ENCODE measurements around the gene PPM1E. TPM values are rescaled to one million over a fixed set of nuclear protein-coding genes. Genes with fewer than 3 reads are reported as not detected.

PPM1E gene
- total RNA-seq, 1 experiment from 2014 or later = 2.9 TPM

GRCh38 chr17:58734811-58735210 lies 20.8 kb upstream of the PPM1E start:
- POLR2A ChIA-PET = no interaction called here
- peaks cover 4% of the 10 kb centered on the region; the same call in 1 of the 2 replicates for H3K4me1 ChIP-seq (ENCODE audit: control insufficient read depth, insufficient read depth, low read length)
- intact Hi-C loops (cut with micrococcal nuclease; ENCODE audit: unreplicated experiment) = no loop called here
- DNase-seq (ENCODE audit: low read depth, low spot score) = no peak
- no peaks in the 10 kb centered on the region for H3K9me3 ChIP-seq (ENCODE audit: control insufficient read depth, insufficient read depth, low read depth, low read length)
- no TSS peak for BruUV-seq (replicated peaks)
- no peak overlapping the region for H3K4me3 ChIP-seq (ENCODE audit: low read depth in 2 of 2, low read length in 2 of 2)
- H3K27ac ChIP-seq (ENCODE audit: low read length) = no peak overlapping the region
- H3K36me3 ChIP-seq (ENCODE audit: control insufficient read depth, insufficient read depth, low read length) = no peaks in the 10 kb centered on the region
- no peak for ATAC-seq
- no peak for TF ChIP-seq CTCF (IDR thresholded peaks at IDR 0.05)
- no peak for TF ChIP-seq SIN3A (IDR thresholded peaks at IDR 0.05; ENCODE audit: borderline replicate concordance, insufficient read depth, low read depth, low read length)
- no peak for TF ChIP-seq REST (IDR thresholded peaks at IDR 0.05; ENCODE audit: insufficient read depth in 1 of 2, low read depth in 2 of 2, low read length in 1 of 2)
- no peak for TF ChIP-seq POLR2AphosphoS5 (IDR thresholded peaks at IDR 0.05; ENCODE audit: low read depth, low read length)
- no peaks in the 10 kb centered on the region for H3K27me3 ChIP-seq (ENCODE audit: control insufficient read depth, insufficient read depth, low read length)
- in situ Hi-C loops (cut with HindIII; ENCODE audit: low pct_unique_long_range_greater_than_20kb, low sequenced_read_pairs) = no loop called here
- CTCF ChIA-PET = no interaction called here

- intact Hi-C loops (cut with micrococcal nuclease; ENCODE audit: unreplicated experiment) = no loop called here
- no peak overlapping the region for H3K4me3 ChIP-seq (ENCODE audit: low read depth in 2 of 2, low read length in 2 of 2)
- CTCF ChIA-PET = no interaction called here
Observed at GRCh38 chr17:58741121-58741625, 14.5 kb upstream of the PPM1E start.

More at GRCh38 chr17:58741121-58741625, 14.5 kb upstream of the PPM1E start:
- in situ Hi-C loops (cut with HindIII; ENCODE audit: low pct_unique_long_range_greater_than_20kb, low sequenced_read_pairs) = no loop called here
- Histone ChIP-seq H3K27ac (ENCODE audit: low read length) (no peak overlapping the region), H3K9me3 (ENCODE audit: control insufficient read depth, insufficient read depth, low read depth, low read length) (no peaks in the 10 kb centered on the region), H3K27me3 (ENCODE audit: control insufficient read depth, insufficient read depth, low read length) (no peaks in the 10 kb centered on the region), H3K4me1 (ENCODE audit: control insufficient read depth, insufficient read depth, low read length) (no peaks in the 10 kb centered on the region), H3K36me3 (ENCODE audit: control insufficient read depth, insufficient read depth, low read length) (no peaks in the 10 kb centered on the region)
- no TSS peak for BruUV-seq (replicated peaks)
- DNase-seq (ENCODE audit: low read depth, low spot score) = no peak
- TF ChIP-seq REST (IDR thresholded peaks at IDR 0.05; ENCODE audit: insufficient read depth in 1 of 2, low read depth in 2 of 2, low read length in 1 of 2) = no peak
- TF ChIP-seq POLR2AphosphoS5 (IDR thresholded peaks at IDR 0.05; ENCODE audit: low read depth, low read length) = no peak
- POLR2A ChIA-PET = no interaction called here
- no peak for ATAC-seq
